Dedifferentiated amniotic fluid mesenchymal stem cell (primary cell): Measurements from ENCODE around the gene RUFY3.
"Not testable (repeated sequence)": the region's sequence is repeated elsewhere in the genome, so short reads cannot be mapped to it uniquely, and the experiment has no call there.

Experiments
- DNase-seq: peaks from one replicate; pipeline ENCODE4 v3.0.0-alpha.2; 2016; ENCODE audit errors: extremely low spot score

The RUFY3 gene

DNA sequence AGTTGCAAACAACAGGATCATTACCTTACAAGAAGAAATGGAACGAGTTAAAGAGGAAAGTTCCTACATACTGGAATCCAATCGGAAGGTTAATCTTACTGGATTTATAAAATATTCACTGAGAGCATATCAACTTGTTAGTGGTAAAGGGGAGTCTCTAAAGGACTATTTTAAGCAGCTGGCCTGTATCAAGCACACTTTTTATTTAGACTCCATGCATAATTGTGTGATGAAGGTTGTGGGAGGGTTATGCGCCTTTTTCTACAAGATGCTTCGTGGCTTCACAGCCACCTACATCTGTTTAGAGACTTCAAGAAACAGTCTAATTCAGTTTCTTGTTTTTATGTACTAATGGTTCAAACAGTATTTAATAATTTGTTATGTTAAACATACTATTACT is 61.3 kb downstream of the RUFY3 start:
- DNase-seq, result no peak

DNA sequence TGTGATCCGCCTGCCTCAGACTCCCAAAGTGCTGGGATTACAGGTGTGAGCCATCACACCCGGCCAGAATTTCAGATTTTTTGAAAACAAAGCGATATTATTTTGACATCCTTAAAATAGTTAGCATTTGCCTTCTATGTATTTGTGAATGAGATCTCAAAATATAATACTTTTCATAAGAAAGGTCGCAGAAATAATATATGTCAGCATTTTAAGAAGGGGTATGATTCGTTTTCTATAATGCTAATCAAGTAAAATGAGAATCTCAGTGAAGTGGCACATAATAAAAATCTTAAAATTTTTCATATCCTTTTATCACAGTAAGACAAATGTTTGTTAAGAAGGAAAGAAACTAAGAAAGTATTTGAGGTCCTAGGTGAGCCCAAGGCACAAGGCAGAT is 65.7 kb downstream of the RUFY3 start:
- no peak for DNase-seq

GRCh38 chr4:70788733-70789132 is 67.0 kb downstream of the RUFY3 start:
- no peak for DNase-seq

- DNase-seq, result no peak
These were observed 71.9 kb downstream of the RUFY3 start for GRCh38 chr4:70793626-70794025.

GRCh38 chr4:70801265-70801809 is 79.6 kb downstream of the RUFY3 start:
- DNase-seq, result no peak

DNA sequence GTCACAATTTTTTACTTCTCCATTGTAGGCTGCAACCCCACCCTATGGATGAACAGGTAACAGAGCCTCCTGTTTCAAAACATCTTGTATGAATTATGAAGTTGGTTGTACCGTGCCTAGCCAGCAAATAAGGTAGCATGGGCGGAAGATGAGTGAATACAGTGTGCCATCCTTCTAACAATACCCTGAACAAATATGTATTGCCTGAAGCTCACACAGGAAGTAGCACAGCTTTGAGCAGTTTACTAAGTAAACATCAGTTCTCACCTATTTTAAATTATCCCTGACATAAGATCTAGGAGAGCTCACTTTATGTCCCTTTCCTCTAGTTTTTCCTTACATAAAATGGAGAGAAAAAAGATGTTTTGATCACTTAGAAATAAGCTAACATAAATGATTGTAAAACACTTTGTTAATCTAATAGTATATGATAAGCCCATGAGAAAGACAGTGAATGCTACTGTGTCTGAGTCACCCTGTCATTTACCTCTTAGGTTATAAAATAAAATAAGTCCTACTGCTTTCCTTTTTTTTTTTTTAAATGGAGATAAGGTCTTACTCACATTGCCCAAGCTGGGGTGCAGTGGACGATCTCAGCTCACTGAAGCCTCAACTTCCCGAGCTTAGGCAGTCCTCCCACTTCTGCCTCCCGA is 81.3 kb downstream of the RUFY3 start:
- no peak for DNase-seq

GRCh38 chr4:70808151-70808550 is 86.4 kb downstream of the RUFY3 start:
- DNase-seq, result no peak

DNA sequence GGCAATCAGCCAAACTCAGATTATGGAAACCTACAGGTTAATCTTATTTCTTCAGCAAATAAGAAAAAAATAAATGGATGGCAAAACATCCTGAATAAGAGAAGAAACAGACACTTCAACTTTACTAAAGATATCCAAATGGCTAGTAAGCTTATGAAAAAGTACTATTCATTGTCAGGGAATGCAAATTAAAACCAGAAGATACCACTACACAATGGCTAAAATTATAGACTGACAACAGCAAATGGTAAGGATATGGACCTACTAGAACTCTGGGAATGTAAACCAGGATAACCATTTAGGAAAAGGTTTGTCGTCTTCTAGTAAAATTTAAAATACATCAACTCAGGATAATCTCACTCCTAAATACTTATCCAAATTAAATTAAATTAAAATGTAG is 93.6 kb downstream of the RUFY3 start:
- no peak for DNase-seq

DNA sequence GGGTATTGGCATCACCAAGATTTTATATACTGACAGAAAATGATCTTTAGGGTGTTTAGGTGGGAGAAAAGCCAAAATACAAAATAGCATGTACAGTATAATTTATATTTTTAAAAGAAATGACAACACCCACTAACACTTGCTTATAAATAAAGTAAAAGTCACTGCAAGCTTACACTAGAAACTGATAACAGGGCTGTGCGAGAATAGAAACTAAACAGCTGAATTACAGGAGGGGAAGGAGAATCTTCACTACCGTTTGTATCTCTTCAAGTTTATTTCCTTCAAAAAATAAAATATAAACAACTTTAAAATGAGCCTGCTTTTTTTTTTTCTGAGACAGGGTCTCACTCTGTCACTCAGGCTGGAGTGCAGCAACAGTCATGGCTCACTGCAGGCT is 95.1 kb downstream of the RUFY3 start:
- DNase-seq, result no peak

- DNase-seq, result no peak
These were observed 96.5 kb downstream of the RUFY3 start for GRCh38 chr4:70818173-70818855.

GRCh38 chr4:70818921-70819320 is 97.2 kb downstream of the RUFY3 start:
- no peak for DNase-seq

- DNase-seq, result no peak
These were observed 107.3 kb downstream of the RUFY3 start for GRCh38 chr4:70829015-70829414.

GRCh38 chr4:70829492-70829891 is 107.7 kb downstream of the RUFY3 start:
- DNase-seq, result no peak

DNA sequence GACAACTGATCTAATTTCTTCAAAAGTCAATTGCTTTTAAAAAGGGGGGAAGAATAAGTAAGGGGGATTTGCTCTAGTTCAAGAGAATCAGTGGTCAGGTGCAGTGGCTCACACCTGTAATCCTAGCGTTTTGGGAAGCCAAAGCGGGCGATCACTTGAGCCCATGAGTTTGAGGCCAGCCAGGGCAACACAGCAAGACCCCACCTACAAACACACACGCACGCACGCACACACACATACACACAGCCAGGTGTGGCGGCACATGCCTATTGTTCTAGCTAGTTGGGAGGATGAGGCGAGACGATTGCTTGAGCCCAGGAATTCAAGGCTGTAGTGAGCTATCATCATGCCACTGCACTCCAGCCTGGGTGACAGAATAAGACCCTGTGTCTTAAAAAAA is 108.3 kb downstream of the RUFY3 start:
- no peak for DNase-seq

DNA sequence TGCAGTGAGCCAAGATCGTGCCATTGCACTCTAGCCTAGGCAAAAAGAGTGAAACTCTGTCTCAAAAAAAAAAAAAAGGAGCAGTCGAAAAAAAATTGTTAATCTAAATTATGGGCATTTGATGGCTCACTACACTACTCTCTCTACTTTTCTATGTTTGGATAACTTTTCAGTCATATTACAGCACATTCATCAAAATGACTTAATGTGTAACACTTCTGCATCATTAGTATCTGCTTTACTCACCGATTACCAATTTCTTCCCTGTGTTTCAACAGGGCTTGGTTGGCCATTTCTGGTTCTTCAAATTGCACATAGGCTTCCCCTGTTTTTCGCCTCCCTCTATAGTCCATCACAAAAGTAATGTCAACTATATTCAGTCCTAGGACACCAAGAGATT is 109.5 kb downstream of the RUFY3 start:
- DNase-seq, result no peak

DNA sequence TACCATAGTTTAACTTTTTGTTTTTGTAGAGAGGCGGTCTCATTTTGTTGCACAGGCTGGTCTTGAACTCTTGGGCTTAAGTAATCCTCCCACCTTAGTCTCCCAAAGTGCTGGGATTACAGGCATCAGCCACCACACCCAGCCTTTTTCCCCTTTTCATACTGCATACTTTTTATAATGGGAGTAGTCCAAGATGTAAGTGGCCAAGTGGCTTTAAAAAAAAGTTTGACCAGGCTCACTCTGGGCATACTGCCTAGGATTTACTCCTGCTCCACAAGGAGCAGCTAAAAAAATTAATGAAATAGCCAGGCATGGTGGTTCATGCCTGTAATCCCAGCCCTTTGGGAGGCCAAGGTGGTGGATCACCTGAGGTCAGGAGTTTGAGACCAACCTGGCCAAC is 111.9 kb downstream of the RUFY3 start:
- no peak for DNase-seq

- DNase-seq, result no peak
These were observed 114.3 kb downstream of the RUFY3 start for GRCh38 chr4:70836081-70836480.

- DNase-seq, result no peak
These were observed 116.4 kb downstream of the RUFY3 start for GRCh38 chr4:70838204-70838603.

- DNase-seq, result peak; percentile 42
These were observed 117.2 kb downstream of the RUFY3 start for GRCh38 chr4:70838666-70839588.

DNA sequence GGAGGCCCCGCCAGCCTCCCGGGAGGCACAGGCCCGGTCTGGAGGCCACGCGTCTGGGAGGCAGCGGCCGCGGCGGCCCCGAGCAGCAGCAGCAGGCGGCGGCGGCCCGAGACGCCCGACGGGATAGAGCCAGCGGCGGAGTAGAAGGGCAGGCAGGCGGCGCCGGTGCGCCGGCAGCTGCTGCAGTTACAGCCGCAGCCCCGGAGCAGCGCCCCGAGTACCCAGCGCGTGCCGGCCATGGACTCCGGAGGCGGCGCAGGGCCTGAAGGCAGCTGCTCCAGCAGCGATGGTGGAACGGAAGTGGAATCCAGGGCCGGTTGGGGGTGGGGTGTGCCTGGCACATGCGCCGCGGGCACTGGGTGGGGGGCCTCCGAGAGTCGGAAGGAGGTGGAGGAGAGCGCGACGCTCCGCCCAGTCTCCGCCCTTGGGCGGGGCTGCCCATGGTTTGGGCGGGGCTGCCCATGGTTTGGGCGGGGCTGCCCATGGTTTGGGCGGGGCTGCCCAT is 117.9 kb downstream of the RUFY3 start, which contains the start of gene GRSF1:
GRSF1 (minus strand) TSS at position 302 of the 505 bp plus-strand sequence; CDS start at position 239, 63 bp downstream.
- DNase-seq, result peak; percentile 82

DNA sequence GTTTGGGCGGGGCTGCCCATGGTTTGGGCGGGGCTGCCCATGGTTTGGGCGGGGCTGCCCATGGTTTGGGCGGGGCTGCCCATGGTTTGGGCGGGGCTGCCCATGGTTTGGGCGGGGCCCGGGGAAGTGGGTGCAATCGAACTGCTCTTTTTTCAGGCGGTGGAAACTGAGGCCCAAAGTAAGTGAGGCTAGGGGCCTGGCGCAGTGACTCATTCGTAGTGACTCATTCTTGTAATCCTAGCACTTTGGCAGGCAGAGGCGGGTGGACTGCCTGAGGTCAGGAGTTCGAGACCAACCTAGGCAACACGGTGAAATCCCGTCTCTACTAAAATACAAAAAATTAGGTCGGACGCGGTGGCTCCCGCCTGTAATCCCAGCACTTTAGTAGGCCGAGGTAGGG is 118.4 kb downstream of the RUFY3 start:
- DNase-seq, result not testable (repeated sequence)

GRCh38 chr4:70840631-70841030 is 118.9 kb downstream of the RUFY3 start:
- DNase-seq, result not testable (repeated sequence)
